Measurements from ENCODE around the gene SLC33A1.
"Not testable (repeated sequence)": the region's sequence is repeated elsewhere in the genome, so short reads cannot be mapped to it uniquely, and the experiment has no call there.

SLC33A1 gene

DNA sequence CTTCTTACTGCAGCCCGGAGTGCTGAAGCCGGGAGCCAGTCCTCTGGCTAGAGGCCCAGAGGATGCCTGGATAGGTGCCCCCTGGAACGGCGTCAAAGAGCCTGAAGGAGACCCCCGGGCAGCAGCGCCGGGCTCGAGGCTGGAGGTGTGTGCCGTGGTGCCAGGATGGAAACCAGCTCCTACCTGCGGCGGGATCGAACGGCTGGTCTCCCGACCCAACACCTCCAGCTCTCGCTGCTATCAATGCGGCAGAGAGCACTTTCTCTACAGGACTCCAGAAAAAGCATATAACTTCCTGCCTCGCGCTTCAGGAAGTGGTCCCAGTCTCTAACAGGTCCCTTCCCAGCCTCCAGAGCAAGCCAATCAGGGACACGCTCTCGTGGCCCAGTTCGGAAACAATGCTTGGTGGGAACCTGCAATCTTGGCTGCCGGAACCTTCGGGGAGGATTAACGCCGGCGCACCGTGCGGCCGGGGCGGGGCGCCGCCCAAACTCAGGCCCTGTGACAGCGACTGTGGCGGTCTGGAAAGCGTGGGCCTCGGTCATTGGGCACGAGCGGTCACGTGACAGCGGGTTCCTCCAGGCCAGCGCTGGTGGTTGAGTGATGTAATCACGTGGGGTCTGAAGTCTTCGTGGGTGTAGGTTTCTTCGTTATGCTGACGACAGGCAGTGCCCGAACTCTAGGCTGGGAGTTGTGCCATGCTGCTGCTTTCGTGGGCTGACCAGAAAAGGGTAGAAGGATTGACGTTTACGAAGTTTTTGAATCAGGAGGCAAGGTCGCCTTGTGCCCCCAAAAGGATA lies at the start of gene SLC33A1:
Gene SLC33A1 (minus strand): TSS at position 287 of the 800 bp plus-strand sequence. CDS start 430 bp downstream, outside the sequence.
- H3K4me1 Mint-ChIP-seq, result peaks cover 42% of the 10 kb centered on the region
- no peaks in the 10 kb centered on the region for H3K9me3 Mint-ChIP-seq
- peak; percentile 94 for ATAC-seq
- H3K4me3 Mint-ChIP-seq, result peak within 1 kb of the TSS; percentile 94 to 99
- H3K27me3 Mint-ChIP-seq, result no peaks in the 10 kb centered on the region
- peak; percentile 99 for DNase-seq
- H3K27ac Mint-ChIP-seq, result peak within 1 kb of the TSS; percentile 100

- Mint-ChIP-seq H3K4me1 (peaks cover 6% of the 10 kb centered on the region), H3K27me3 (no peaks in the 10 kb centered on the region), H3K4me3 (no peak overlapping the region), H3K27ac (no peak overlapping the region), H3K9me3 (no peaks in the 10 kb centered on the region)
- ATAC-seq (no peak), DNase-seq (no peak)
Observed at GRCh38 chr3:155895379-155895900, 41.2 kb upstream of the SLC33A1 start.

DNA sequence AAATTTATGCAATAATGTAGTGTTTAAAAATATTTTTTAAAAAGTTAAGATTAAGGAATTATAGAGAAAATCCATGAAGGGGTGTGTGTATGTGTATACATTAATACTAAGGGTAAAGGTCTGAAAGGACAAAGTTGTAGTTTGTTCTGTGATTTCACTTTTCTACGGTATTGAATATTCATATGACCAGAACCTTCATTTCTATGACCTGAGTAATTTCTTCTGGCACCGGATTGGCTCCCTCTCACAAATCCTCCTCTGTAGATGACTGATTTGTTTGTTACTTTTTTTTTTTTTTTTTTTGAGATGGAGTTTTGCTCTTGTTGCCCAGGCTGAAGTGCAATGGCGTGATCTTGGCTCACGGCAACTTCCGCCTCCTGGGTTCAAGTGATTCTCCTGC lies 37.1 kb upstream of the SLC33A1 start:
- Mint-ChIP-seq H3K9me3 (no peaks in the 10 kb centered on the region), H3K4me1 (peaks cover 37% of the 10 kb centered on the region), H3K27me3 (no peaks in the 10 kb centered on the region), H3K4me3 (no peak overlapping the region), H3K27ac (no peak overlapping the region)
- ATAC-seq (no peak), DNase-seq (no peak)

GRCh38 chr3:155890671-155891190 lies 36.5 kb upstream of the SLC33A1 start:
- no peak overlapping the region for H3K27ac Mint-ChIP-seq
- DNase-seq (no peak), ATAC-seq (no peak)
- H3K9me3 Mint-ChIP-seq, result no peaks in the 10 kb centered on the region
- H3K4me1 Mint-ChIP-seq, result peaks cover 41% of the 10 kb centered on the region
- no peaks in the 10 kb centered on the region for H3K27me3 Mint-ChIP-seq
- no peak overlapping the region for H3K4me3 Mint-ChIP-seq

GRCh38 chr3:155889952-155890351 lies 35.7 kb upstream of the SLC33A1 start:
- no peak for ATAC-seq
- Mint-ChIP-seq H3K9me3 (no peaks in the 10 kb centered on the region), H3K27me3 (no peaks in the 10 kb centered on the region), H3K4me3 (no peak overlapping the region), H3K27ac (no peak overlapping the region), H3K4me1 (peaks cover 41% of the 10 kb centered on the region)
- DNase-seq, result no peak

GRCh38 chr3:155889212-155889611 lies 35.0 kb upstream of the SLC33A1 start:
- H3K4me1 Mint-ChIP-seq, result peaks cover 47% of the 10 kb centered on the region

DNA sequence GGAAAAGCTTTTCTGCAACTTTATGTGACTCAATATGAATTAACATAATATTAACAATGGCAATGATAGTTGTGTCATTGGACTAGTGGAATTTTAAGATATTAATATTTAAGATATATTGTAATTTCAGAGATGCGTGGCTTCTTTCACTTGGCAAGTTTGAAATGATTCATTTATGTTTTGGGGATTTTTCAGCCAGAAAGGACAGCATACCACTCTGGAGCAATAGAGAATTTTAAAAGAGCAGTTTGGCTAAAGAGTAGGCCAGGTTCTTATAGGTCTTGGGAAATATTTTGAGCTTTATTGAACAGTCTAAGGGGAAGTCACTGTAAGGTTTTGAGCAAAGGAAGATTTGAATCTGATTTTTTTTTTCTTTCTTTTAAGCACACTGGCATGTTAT lies 32.7 kb upstream of the SLC33A1 start:
- Mint-ChIP-seq H3K4me1 (peaks cover 51% of the 10 kb centered on the region), H3K4me3 (no peak overlapping the region), H3K27ac (no peak overlapping the region), H3K9me3 (no peaks in the 10 kb centered on the region), H3K27me3 (no peaks in the 10 kb centered on the region)
- no peak for DNase-seq
- ATAC-seq, result no peak

More at GRCh38 chr3:155889212-155889611, 35.0 kb upstream of the SLC33A1 start:
- ATAC-seq (no peak), DNase-seq (no peak)
- Mint-ChIP-seq H3K9me3 (no peaks in the 10 kb centered on the region), H3K27ac (no peak overlapping the region), H3K27me3 (no peaks in the 10 kb centered on the region), H3K4me3 (no peak overlapping the region)

GRCh38 chr3:155886348-155886747 lies 32.1 kb upstream of the SLC33A1 start:
- ATAC-seq, H3K9me3 Mint-ChIP-seq, H3K27me3 Mint-ChIP-seq, DNase-seq, H3K4me3 Mint-ChIP-seq: not testable (repeated sequence)
- H3K27ac Mint-ChIP-seq, result peak overlapping the region in 1 of 2 donors; percentile 31
- H3K4me1 Mint-ChIP-seq, result peaks cover 55% of the 10 kb centered on the region

DNA sequence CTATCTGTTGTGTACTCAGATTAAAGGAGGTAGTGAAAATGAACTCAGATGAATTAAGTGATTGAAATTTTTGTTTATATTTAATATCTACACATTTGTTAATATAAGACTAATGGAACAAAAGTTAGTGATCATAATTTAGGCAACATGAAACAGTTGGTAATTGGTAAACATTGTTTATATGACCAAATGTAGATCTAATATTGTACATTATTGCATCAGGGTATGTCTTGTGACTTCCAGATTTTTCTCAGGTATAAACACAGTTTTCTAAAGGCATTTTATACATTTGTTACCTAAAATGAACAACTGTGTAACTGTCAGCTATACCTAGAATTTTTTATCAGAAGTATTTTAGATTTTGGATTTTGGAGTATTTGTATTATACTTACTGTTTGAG lies 31.1 kb upstream of the SLC33A1 start:
- Mint-ChIP-seq H3K4me1 (peaks cover 53% of the 10 kb centered on the region), H3K9me3 (no peaks in the 10 kb centered on the region), H3K27ac (no peak overlapping the region), H3K4me3 (no peak overlapping the region), H3K27me3 (no peaks in the 10 kb centered on the region)
- no peak for DNase-seq
- ATAC-seq, result no peak

DNA sequence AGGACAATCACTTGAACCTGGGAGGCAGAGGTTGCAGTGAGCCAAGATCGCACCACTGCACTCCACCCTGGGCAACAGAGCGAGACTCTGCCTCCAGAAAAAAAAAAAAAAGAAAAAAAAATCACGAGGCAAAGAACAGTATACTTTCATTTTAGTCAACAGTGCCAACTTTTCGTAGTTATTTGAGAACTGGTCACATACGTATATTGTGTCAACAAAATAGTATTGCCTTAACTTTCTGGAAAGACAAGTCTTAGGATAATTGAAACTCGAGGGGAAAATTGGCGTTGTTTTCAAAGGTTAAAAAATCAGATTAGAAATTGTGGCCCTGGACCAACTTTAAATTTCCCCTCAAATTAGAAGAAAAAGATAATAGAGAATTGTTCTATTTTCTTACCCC lies 30.1 kb upstream of the SLC33A1 start:
- Mint-ChIP-seq H3K27ac (no peak overlapping the region), H3K27me3 (no peaks in the 10 kb centered on the region), H3K9me3 (no peaks in the 10 kb centered on the region), H3K4me1 (peaks cover 58% of the 10 kb centered on the region), H3K4me3 (no peak overlapping the region)
- DNase-seq, result no peak
- ATAC-seq, result no peak

GRCh38 chr3:155880286-155880685 lies 26.1 kb upstream of the SLC33A1 start:
- Mint-ChIP-seq H3K27ac (peak overlapping the region in 1 of 2 donors; percentile 3), H3K4me3 (no peak overlapping the region), H3K9me3 (no peaks in the 10 kb centered on the region), H3K4me1 (peaks cover 52% of the 10 kb centered on the region), H3K27me3 (no peaks in the 10 kb centered on the region)
- DNase-seq, result no peak
- ATAC-seq, result no peak

- DNase-seq (no peak), ATAC-seq (no peak)
- Mint-ChIP-seq H3K27me3 (no peaks in the 10 kb centered on the region), H3K4me3 (no peak overlapping the region), H3K27ac (no peak overlapping the region), H3K4me1 (peaks cover 54% of the 10 kb centered on the region), H3K9me3 (no peaks in the 10 kb centered on the region)
Observed at GRCh38 chr3:155876503-155876902, 22.3 kb upstream of the SLC33A1 start.

DNA sequence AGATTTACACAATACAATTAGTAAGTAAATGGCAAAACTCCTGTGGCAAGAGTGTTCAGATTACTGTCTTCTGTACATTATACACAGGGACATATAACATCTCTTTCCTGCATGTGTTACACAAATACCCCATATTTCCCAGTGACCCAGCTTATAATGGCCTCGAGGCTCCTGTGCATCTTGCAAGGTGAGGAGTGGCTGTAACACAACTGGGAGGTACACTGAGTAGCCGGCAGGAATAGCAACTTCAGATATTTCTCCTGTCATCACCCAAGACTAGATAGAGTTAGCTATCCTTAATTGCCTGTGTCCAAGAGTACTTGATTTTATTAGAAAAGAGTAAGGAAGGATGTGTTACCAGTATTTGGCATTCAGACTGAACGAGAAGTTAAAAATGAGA lies 21.8 kb upstream of the SLC33A1 start:
- no peak for ATAC-seq
- no peaks in the 10 kb centered on the region for H3K9me3 Mint-ChIP-seq
- H3K4me1 Mint-ChIP-seq, result peaks cover 54% of the 10 kb centered on the region
- H3K4me3 Mint-ChIP-seq, result no peak overlapping the region
- DNase-seq, result no peak
- H3K27ac Mint-ChIP-seq, result no peak overlapping the region
- H3K27me3 Mint-ChIP-seq, result no peaks in the 10 kb centered on the region

DNA sequence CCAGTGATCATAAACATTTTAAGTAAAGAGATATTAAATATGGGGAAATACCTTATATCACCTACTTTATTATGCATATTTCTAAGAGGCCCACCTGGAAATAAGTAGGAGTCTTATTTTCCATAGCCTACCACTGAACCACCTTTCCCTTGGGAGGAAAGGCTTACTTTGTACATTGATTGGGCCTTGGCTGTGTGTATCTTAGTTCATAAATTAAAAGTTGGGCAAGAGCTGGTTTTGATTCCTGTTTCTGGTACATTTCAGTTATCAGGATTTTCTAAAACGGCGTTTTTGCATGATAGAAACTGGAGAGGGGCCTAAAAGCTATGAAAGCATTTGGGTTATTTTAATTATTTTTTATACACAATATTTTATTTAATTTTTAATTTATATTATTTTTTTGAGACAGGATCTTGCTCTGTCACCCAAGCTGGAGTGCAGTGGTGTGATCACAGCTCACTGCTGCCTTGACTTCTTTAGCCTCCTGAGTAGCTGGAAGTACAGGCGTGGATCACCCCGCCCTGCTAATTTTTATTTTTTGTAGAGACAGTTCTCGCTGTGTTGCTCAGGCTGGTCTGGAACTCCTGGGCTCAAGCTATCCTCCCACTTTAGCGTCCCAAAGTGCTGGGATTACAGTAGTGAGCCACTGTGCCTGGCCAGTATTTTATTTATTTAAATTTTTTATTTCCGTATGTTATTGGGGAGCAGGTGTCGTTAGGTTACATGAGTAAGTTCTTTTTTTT lies 18.8 kb upstream of the SLC33A1 start:
- Mint-ChIP-seq H3K27me3 (no peaks in the 10 kb centered on the region), H3K4me3 (peak overlapping the region; percentile 21 to 90), H3K4me1 (peaks cover 30% of the 10 kb centered on the region), H3K27ac (no peak overlapping the region), H3K9me3 (no peaks in the 10 kb centered on the region)
- DNase-seq, result no peak
- ATAC-seq, result no peak

DNA sequence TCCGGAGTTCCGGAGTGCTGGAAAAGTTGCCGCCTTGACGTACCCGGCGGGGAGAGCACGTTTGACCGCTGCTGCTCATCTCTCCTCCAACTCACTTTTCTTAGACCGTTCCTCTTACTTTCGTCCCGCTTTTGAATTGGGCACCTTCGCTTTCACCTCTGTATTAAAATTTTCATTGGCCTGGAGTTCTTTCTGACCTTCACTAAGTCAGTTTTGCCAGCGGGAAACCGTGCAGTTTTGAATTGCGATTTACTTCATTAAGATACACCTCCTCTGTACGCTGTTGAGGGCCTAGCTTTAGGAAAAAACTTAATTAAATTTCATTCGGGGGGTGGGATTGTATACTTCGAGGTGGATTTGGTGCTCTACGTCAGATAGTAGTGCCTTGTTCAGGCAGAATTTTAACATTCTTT lies 17.5 kb upstream of the SLC33A1 start:
- DNase-seq, result no peak
- Mint-ChIP-seq H3K4me3 (peak overlapping the region; percentile 89 to 90), H3K27ac (peak overlapping the region; percentile 85 to 90), H3K9me3 (no peaks in the 10 kb centered on the region), H3K27me3 (no peaks in the 10 kb centered on the region), H3K4me1 (peaks cover 18% of the 10 kb centered on the region)
- no peak for ATAC-seq

Measured in stimulated activated naive CD8-positive, alpha-beta T cell treated with anti-CD3 and anti-CD28 coated beads, Interleukin-15, amount 100 ng/mL, for 72 hours (primary cell).